WTC11 (cell line): ENCODE results near the gene AIFM1.

Experiments used
- CREB1 ChIP-seq: sonication (generic); formaldehyde crosslinking; IDR thresholded peaks from 2 replicates; pipeline ENCODE4 v1.8.0; 2023; ENCODE audit warnings: mild to moderate bottlenecking, missing genetic modification reagents
- CTCF ChIP-seq: fragments of 200-600 bp; IDR thresholded peaks from 2 replicates; pipeline ENCODE4 v1.8.0; 2022; ENCODE audit warnings: antibody characterized with exemption
- E2F5 ChIP-seq: sonication (generic); formaldehyde crosslinking; IDR thresholded peaks from 2 replicates; pipeline ENCODE4 v1.8.1; 2022; ENCODE audit warnings: mild to moderate bottlenecking, moderate library complexity, missing genetic modification reagents
- ESRRA ChIP-seq: sonication (generic); formaldehyde crosslinking; IDR thresholded peaks from 2 replicates; pipeline ENCODE4 v1.8.1; 2022; ENCODE audit warnings: mild to moderate bottlenecking, missing genetic modification reagents, borderline replicate concordance
- ETV6 ChIP-seq: sonication (generic); formaldehyde crosslinking; IDR thresholded peaks from 2 replicates; pipeline ENCODE4 v1.8.1; 2022; ENCODE audit warnings: mild to moderate bottlenecking, missing genetic modification reagents
- MAX ChIP-seq: sonication (generic); formaldehyde crosslinking; IDR thresholded peaks from 2 replicates; pipeline ENCODE4 v1.8.0; 2022; ENCODE audit warnings: mild to moderate bottlenecking, missing genetic modification reagents
- NR3C1 ChIP-seq: sonication (generic); formaldehyde crosslinking; conservative IDR thresholded peaks from 2 replicates; pipeline ENCODE4 v1.8.1; 2023; ENCODE audit warnings: low read depth, mild to moderate bottlenecking, missing genetic modification reagents
- SOX15 ChIP-seq: fragments of 250-450 bp; sonication (Bioruptor Pico); IDR thresholded peaks from 2 replicates; pipeline ENCODE4 v1.9.0; 2021; ENCODE audit warnings: mild to moderate bottlenecking
- ZNF121 ChIP-seq: sonication (generic); formaldehyde crosslinking; IDR thresholded peaks from 2 replicates; pipeline ENCODE4 v1.8.0; 2023; ENCODE audit warnings: missing genetic modification reagents

GRCh38 chrX:130120746-130121504 is 44.7 kb downstream of the AIFM1 start:
- TF ChIP-seq CTCF (peak; percentile 41; the same call in 1 of the 2 replicates), MAX (CRISPR knock-in tag) (peak; percentile 40; the same call in 1 of the 2 replicates), SOX15 (CRISPR knock-in tag) (no peak), ESRRA (CRISPR knock-in tag) (no peak), NR3C1 (CRISPR knock-in tag) (no peak), E2F5 (CRISPR knock-in tag) (peak; percentile 84; the same call in 1 of the 2 replicates), ETV6 (CRISPR knock-in tag) (peak; percentile 65; the same call in 1 of the 2 replicates), ZNF121 (CRISPR knock-in tag) (0 out of 2 replicates have a peak, but pooled peaks have one; percentile 7), CREB1 (CRISPR knock-in tag) (no peak)
